Ovary (tissue), 9 donors: ENCODE measurements around the gene CDH24. TPM values are rescaled to one million over a fixed set of nuclear protein-coding genes. Genes with fewer than 3 reads are reported as not detected.
A peak's percentile ranks its signal among the peaks of the same experiment; 100 is the strongest.

Experiments
- DNase-seq, 5 donors: peaks; one replicate each; pipeline ENCODE4 v3.0.0-alpha.2; 2019 to 2020
- H3K27ac ChIP-seq, 2 donors: fragments of 200-600 bp; one replicate each; pipeline versions ENCODE4 v1.5.1 to v1.8.0; 2019 to 2022
- H3K27me3 ChIP-seq: fragments of 200-600 bp; one replicate; pipeline ENCODE4 v1.8.0; 2022
- H3K36me3 ChIP-seq: fragments of 200-600 bp; sonication (generic); one replicate; pipeline ENCODE4 v1.5.1; 2019
- H3K4me1 ChIP-seq: one replicate; pipeline ENCODE4 v1.8.1; 2013; ENCODE audit warnings: mild to moderate bottlenecking, moderate library complexity; ENCODE audit not compliant: insufficient read depth
- H3K4me3 ChIP-seq: fragments of 200-600 bp; sonication (generic); one replicate; pipeline ENCODE4 v1.5.1; 2017
- H3K9me3 ChIP-seq, 2 donors: fragments of 200-600 bp in 1 of 2; sonication (generic) in 1 of 2; one replicate each; pipeline versions ENCODE4 v1.5.1 to v1.8.1; 2013 to 2019; ENCODE audit warnings: mild to moderate bottlenecking in 1 of 2, moderate library complexity in 1 of 2
- CTCF ChIP-seq, 3 donors: fragments of 450-650 bp in 2 of 3; fragments of 200-600 bp in 1 of 3; IDR thresholded peaks; one replicate each; pipeline versions ENCODE4 v1.5.1 to v1.8.0; 2016 to 2022; ENCODE audit warnings: antibody characterized with exemption in 3 of 3, mild to moderate bottlenecking in 1 of 3
- EP300 ChIP-seq: sonication (generic); formaldehyde crosslinking; IDR thresholded peaks from one replicate; pipeline ENCODE4 v1.6.1; 2017; ENCODE audit warnings: antibody characterized with exemption
- POLR2A ChIP-seq: fragments of 450-650 bp; IDR thresholded peaks from one replicate; pipeline ENCODE4 v1.6.1; 2017; ENCODE audit warnings: antibody characterized with exemption, mild to moderate bottlenecking, moderate library complexity
- WGBS, 3 donors: extraction: QIAGEN DNeasy Blood & Tissue Kit in 1 of 3; methylation state at CpG; one replicate each; pipeline versions ENCODE4 v1.1.5 to v1.1.7; 2013 to 2017; 5-methylcytosine and 5-hydroxymethylcytosine counted together
- intact Hi-C, 4 donors: fragments of 100-400 bp; cut with DNase I; formaldehyde crosslinking; loops; one replicate each; pipeline versions ENCODE4 v1.11.0 to v1.15.1; 2022 to 2023
- polyA plus RNA-seq, 2 donors: library from polyadenylated mRNA; stranded (reverse); fragments of 200-250 nt in 1 of 2; fragments of 350-450 nt in 1 of 2; fragmentation: Illumina TruSeq in 1 of 2; extraction: RNeasy Lipid Tissue Mini Kit (QIAGEN cat#74804) in 1 of 2; gene quantifications; one replicate each; pipeline ENCODE4 v1.2.3, GENCODE V29; 2013 to 2014
- total RNA-seq, 7 donors: library from RNA; depleted of rRNA in 2 of 7; stranded (reverse); fragments of >200 nt in 2 of 7; fragmentation: NEBNext Ultra II Directional in 3 of 7; extraction: Animal tissue kit (Norgen Biotek cat#: 25700) in 3 of 7; gene quantifications; one replicate each; pipeline versions ENCODE4 v1.1.0 to v1.2.4, GENCODE V29; 2016 to 2023
- donor health status: DM: no; HTN: no; CAD: no; lungs with moderate emphysema.
- donor health status: DM: no; HTN: no; CAD: no.
- donor health status: Bipolar disorder and iron deficiency.
- donor health status: DM: yes; HTN: yes; CAD: no.
- donor health status: DM: no; HTN: no; CAD: no.
- donor health status: DM: yes; HTN: yes; CAD: no.

Gene CDH24
- total and polyA plus RNA-seq, 9 donors = 1.0 to 6.6 (median 2.3) TPM

DNA sequence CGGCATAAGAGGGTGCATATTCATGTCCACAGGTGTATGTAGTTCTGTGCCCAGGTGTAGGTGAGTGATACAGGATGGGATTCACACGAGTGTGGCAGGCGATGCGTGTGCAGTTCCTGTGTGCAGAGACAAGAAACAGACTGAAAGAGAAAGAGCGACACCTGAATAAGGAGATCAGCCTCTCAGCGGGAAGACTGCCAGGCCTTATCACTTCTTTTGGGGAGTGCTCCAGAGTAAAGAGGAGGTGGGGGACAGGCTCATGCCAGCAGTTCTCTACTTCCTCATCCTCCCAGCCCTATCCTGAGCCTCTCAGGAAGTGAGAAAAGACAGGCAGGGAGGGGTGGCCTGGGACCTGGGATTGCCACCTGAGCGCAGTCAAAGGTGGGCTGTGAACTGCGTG is 12.5 kb downstream of the CDH24 start:
- no peaks in the 10 kb centered on the region for H3K36me3 ChIP-seq
- H3K27ac ChIP-seq = no peak overlapping the region
- intact Hi-C loops = no loop called here
- no peaks in the 10 kb centered on the region for H3K4me1 ChIP-seq
- DNase-seq = peak in 1 of 5 donors; percentile 14
- H3K4me3 ChIP-seq = no peak overlapping the region
- 73 to 75% (median 73%) methylated on average over 8 of the region's 8 CpGs for WGBS, 3 donors
- H3K9me3 ChIP-seq = no peaks in the 10 kb centered on the region
- TF ChIP-seq CTCF (IDR thresholded peaks at IDR 0.05) (no peak), EP300 (no peak), POLR2A (no peak)
- H3K27me3 ChIP-seq = no peaks in the 10 kb centered on the region

- Histone ChIP-seq H3K27ac (no peak overlapping the region), H3K9me3 (no peaks in the 10 kb centered on the region), H3K36me3 (no peaks in the 10 kb centered on the region), H3K4me1 (no peaks in the 10 kb centered on the region), H3K27me3 (no peaks in the 10 kb centered on the region), H3K4me3 (no peak overlapping the region)
- peak in 1 of 5 donors; percentile 14 for DNase-seq
- no peak for TF ChIP-seq POLR2A
- no peak for TF ChIP-seq CTCF (IDR thresholded peaks at IDR 0.05)
- TF ChIP-seq EP300 = no peak
- intact Hi-C loops = no loop called here
- WGBS, 3 donors = 68 to 74% (median 68%) methylated on average over 3 of the region's 3 CpGs
Measured at GRCh38 chr14:23043754-23044153, 13.6 kb downstream of the CDH24 start.

- no peak for TF ChIP-seq EP300
- TF ChIP-seq POLR2A = no peak
- no peak for TF ChIP-seq CTCF (IDR thresholded peaks at IDR 0.05)
- intact Hi-C loops = no loop called here
- Histone ChIP-seq H3K4me1 (no peaks in the 10 kb centered on the region), H3K27ac (no peak overlapping the region), H3K36me3 (no peaks in the 10 kb centered on the region), H3K4me3 (no peak overlapping the region), H3K27me3 (no peaks in the 10 kb centered on the region), H3K9me3 (no peaks in the 10 kb centered on the region)
- WGBS, 3 donors = 84 to 87% (median 87%) methylated on average over 6 of the region's 6 CpGs
- DNase-seq = no peak
Measured at GRCh38 chr14:23043145-23043544, 14.2 kb downstream of the CDH24 start.

DNA sequence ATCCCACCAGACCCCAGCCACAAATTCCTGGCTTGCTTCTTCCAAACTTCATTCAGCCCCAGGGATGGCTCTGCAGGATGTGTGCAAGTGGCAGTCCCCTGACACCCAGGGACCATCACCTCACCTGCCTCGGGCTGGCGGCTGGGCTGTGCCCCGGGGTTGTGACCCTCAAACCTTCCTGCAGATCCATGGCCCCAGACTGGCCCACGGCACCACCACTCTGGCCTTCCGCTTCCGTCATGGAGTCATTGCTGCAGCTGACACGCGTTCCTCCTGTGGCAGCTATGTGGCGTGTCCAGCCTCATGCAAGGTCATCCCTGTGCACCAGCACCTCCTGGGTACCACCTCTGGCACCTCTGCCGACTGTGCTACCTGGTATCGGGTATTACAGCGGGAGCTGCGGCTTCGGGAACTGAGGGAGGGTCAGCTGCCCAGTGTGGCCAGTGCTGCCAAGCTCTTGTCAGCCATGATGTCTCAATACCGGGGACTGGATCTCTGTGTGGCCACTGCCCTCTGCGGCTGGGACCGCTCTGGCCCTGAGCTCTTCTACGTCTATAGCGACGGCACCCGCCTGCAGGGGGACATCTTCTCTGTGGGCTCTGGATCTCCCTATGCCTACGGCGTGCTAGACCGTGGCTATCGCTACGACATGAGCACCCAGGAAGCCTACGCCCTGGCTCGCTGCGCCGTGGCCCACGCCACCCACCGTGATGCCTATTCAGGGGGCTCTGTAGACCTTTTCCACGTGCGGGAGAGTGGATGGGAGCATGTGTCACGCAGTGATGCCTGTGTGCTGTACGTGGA is 15.0 kb downstream of the CDH24 start, which contains the start of gene PSMB11:
Gene PSMB11, plus strand, starts transcription at position 51 of the 804 bp plus-strand sequence. Its CDS starts 14 bp downstream, at position 65.
- no peaks in the 10 kb centered on the region for H3K4me1 ChIP-seq
- H3K9me3 ChIP-seq = no peaks in the 10 kb centered on the region
- no peaks in the 10 kb centered on the region for H3K36me3 ChIP-seq
- H3K27ac ChIP-seq = no peak within 1 kb of the TSS
- TF ChIP-seq POLR2A (no peak), CTCF (IDR thresholded peaks at IDR 0.05) (no peak), EP300 (no peak)
- DNase-seq = peak in 1 of 5 donors; percentile 29
- 92 to 95% (median 95%) methylated on average over 36 of the region's 36 CpGs for WGBS, 3 donors
- no peaks in the 10 kb centered on the region for H3K27me3 ChIP-seq
- intact Hi-C loops = no loop called here
- no peak within 1 kb of the TSS for H3K4me3 ChIP-seq
